ENCODE data around the gene MRPS14. TPM values are rescaled to one million over a fixed set of nuclear protein-coding genes. Genes with fewer than 3 reads are reported as not detected.

MRPS14 gene
- total and polyA plus RNA-seq, 2 donors, result 27.8 to 34.1 TPM

- Histone ChIP-seq H3K27me3 (ENCODE audit: control insufficient read depth in 2 of 2, insufficient read depth in 1 of 2, low read length in 1 of 2) (no peaks in the 10 kb centered on the region), H3K36me3 (ENCODE audit: control insufficient read depth in 2 of 2, insufficient read depth in 2 of 2, low read length in 1 of 2) (peaks cover 10 to 50% of the 10 kb centered on the region in 2 donors), H3K4me3 (ENCODE audit: low read length in 2 of 2) (no peak overlapping the region), H3K27ac (ENCODE audit: low read depth in 1 of 2, low read length in 1 of 2) (no peak overlapping the region), H3K9me3 (ENCODE audit: control insufficient read depth in 2 of 2, insufficient read depth in 1 of 2, low read length in 1 of 2) (no peaks in the 10 kb centered on the region), H3K4me1 (ENCODE audit: control insufficient read depth in 2 of 2, insufficient read depth in 2 of 2, low read length in 2 of 2) (peaks cover 5 to 12% of the 10 kb centered on the region in 2 donors)
- no peak for DNase-seq (ENCODE audit: low read depth in 6 of 9, low spot score in 9 of 9)
- 97% methylated on average over 8 of the region's 8 CpGs for WGBS
Observed at GRCh38 chr1:175005085-175005783, 18.0 kb downstream of the MRPS14 start.

GRCh38 chr1:175003521-175003920 lies 19.7 kb downstream of the MRPS14 start:
- Histone ChIP-seq H3K4me3 (ENCODE audit: low read length in 2 of 2) (no peak overlapping the region), H3K36me3 (ENCODE audit: control insufficient read depth in 2 of 2, insufficient read depth in 2 of 2, low read length in 1 of 2) (peaks cover 9 to 35% of the 10 kb centered on the region in 2 donors), H3K27ac (ENCODE audit: low read depth in 1 of 2, low read length in 1 of 2) (no peak overlapping the region), H3K9me3 (ENCODE audit: control insufficient read depth in 2 of 2, insufficient read depth in 1 of 2, low read length in 1 of 2) (no peaks in the 10 kb centered on the region), H3K27me3 (ENCODE audit: control insufficient read depth in 2 of 2, insufficient read depth in 1 of 2, low read length in 1 of 2) (no peaks in the 10 kb centered on the region), H3K4me1 (ENCODE audit: control insufficient read depth in 2 of 2, insufficient read depth in 2 of 2, low read length in 2 of 2) (peaks cover 7 to 16% of the 10 kb centered on the region in 2 donors)
- DNase-seq (ENCODE audit: low read depth in 6 of 9, low spot score in 9 of 9), result no peak
- 93% methylated on average over 2 of the region's 2 CpGs for WGBS

- no peaks in the 10 kb centered on the region for H3K27me3 ChIP-seq (ENCODE audit: control insufficient read depth in 2 of 2, insufficient read depth in 1 of 2, low read length in 1 of 2)
- DNase-seq (ENCODE audit: low read depth in 6 of 9, low spot score in 9 of 9), result no peak
- H3K27ac ChIP-seq (ENCODE audit: low read depth in 1 of 2, low read length in 1 of 2), result no peak overlapping the region
- peaks cover 6 to 30% of the 10 kb centered on the region in 2 donors for H3K36me3 ChIP-seq (ENCODE audit: control insufficient read depth in 2 of 2, insufficient read depth in 2 of 2, low read length in 1 of 2)
- no peaks in the 10 kb centered on the region for H3K9me3 ChIP-seq (ENCODE audit: control insufficient read depth in 2 of 2, insufficient read depth in 1 of 2, low read length in 1 of 2)
- H3K4me1 ChIP-seq (ENCODE audit: control insufficient read depth in 2 of 2, insufficient read depth in 2 of 2, low read length in 2 of 2), result peaks cover 9 to 16% of the 10 kb centered on the region in 2 donors
- WGBS, result 95% methylated on average over 17 of the region's 17 CpGs
- no peak overlapping the region for H3K4me3 ChIP-seq (ENCODE audit: low read length in 2 of 2)
Observed at GRCh38 chr1:175002910-175003517, 20.2 kb downstream of the MRPS14 start.

- Histone ChIP-seq H3K27ac (ENCODE audit: low read depth in 1 of 2, low read length in 1 of 2) (peak overlapping the region in 1 of 2 donors; percentile 100), H3K4me1 (ENCODE audit: control insufficient read depth in 2 of 2, insufficient read depth in 2 of 2, low read length in 2 of 2) (peaks cover 9 to 16% of the 10 kb centered on the region in 2 donors), H3K36me3 (ENCODE audit: control insufficient read depth in 2 of 2, insufficient read depth in 2 of 2, low read length in 1 of 2) (peaks cover 6 to 11% of the 10 kb centered on the region in 2 donors), H3K9me3 (ENCODE audit: control insufficient read depth in 2 of 2, insufficient read depth in 1 of 2, low read length in 1 of 2) (no peaks in the 10 kb centered on the region), H3K4me3 (ENCODE audit: low read length in 2 of 2) (peak overlapping the region; percentile 60 to 73), H3K27me3 (ENCODE audit: control insufficient read depth in 2 of 2, insufficient read depth in 1 of 2, low read length in 1 of 2) (no peaks in the 10 kb centered on the region)
- no peak for DNase-seq (ENCODE audit: low read depth in 6 of 9, low spot score in 9 of 9)
- 9% methylated on average over 5 of the region's 5 CpGs for WGBS
Observed at GRCh38 chr1:175000697-175001187, 22.5 kb downstream of the MRPS14 start.

GRCh38 chr1:174999936-175000696 lies 23.1 kb downstream of the MRPS14 start, which contains the start of gene CACYBP:
CACYBP (plus strand) TSS chr1:174999947; CDS start chr1:175000181, 234 bp downstream.
- Histone ChIP-seq H3K36me3 (ENCODE audit: control insufficient read depth in 2 of 2, insufficient read depth in 2 of 2, low read length in 1 of 2) (peaks cover 3 to 5% of the 10 kb centered on the region in 2 donors), H3K9me3 (ENCODE audit: control insufficient read depth in 2 of 2, insufficient read depth in 1 of 2, low read length in 1 of 2) (no peaks in the 10 kb centered on the region), H3K27me3 (ENCODE audit: control insufficient read depth in 2 of 2, insufficient read depth in 1 of 2, low read length in 1 of 2) (no peaks in the 10 kb centered on the region), H3K27ac (ENCODE audit: low read depth in 1 of 2, low read length in 1 of 2) (peak within 1 kb of the TSS; percentile 94 to 100), H3K4me1 (ENCODE audit: control insufficient read depth in 2 of 2, insufficient read depth in 2 of 2, low read length in 2 of 2) (peaks cover 9 to 16% of the 10 kb centered on the region in 2 donors), H3K4me3 (ENCODE audit: low read length in 2 of 2) (peak within 1 kb of the TSS; percentile 60 to 73)
- peak in 6 of 9 donors; percentile 39 to 75 (median 48) for DNase-seq (ENCODE audit: low read depth in 6 of 9, low spot score in 9 of 9)
- WGBS, result under 1% methylated on average over 71 of the region's 71 CpGs

- Histone ChIP-seq H3K4me3 (ENCODE audit: low read length in 2 of 2) (peak overlapping the region; percentile 60 to 73), H3K9me3 (ENCODE audit: control insufficient read depth in 2 of 2, insufficient read depth in 1 of 2, low read length in 1 of 2) (no peaks in the 10 kb centered on the region), H3K4me1 (ENCODE audit: control insufficient read depth in 2 of 2, insufficient read depth in 2 of 2, low read length in 2 of 2) (peaks cover 9 to 16% of the 10 kb centered on the region in 2 donors), H3K27ac (ENCODE audit: low read depth in 1 of 2, low read length in 1 of 2) (peak overlapping the region; percentile 94 to 100), H3K36me3 (ENCODE audit: control insufficient read depth in 2 of 2, insufficient read depth in 2 of 2, low read length in 1 of 2) (no peaks in the 10 kb centered on the region), H3K27me3 (ENCODE audit: control insufficient read depth in 2 of 2, insufficient read depth in 1 of 2, low read length in 1 of 2) (no peaks in the 10 kb centered on the region)
- DNase-seq (ENCODE audit: low read depth in 6 of 9, low spot score in 9 of 9), result peak; percentile 97 to 100 (median 99)
- under 1% methylated on average over 58 of the region's 58 CpGs for WGBS
Observed at GRCh38 chr1:174999216-174999935, 23.8 kb downstream of the MRPS14 start.

- Histone ChIP-seq H3K4me1 (ENCODE audit: control insufficient read depth in 2 of 2, insufficient read depth in 2 of 2, low read length in 2 of 2) (peaks cover 9 to 16% of the 10 kb centered on the region in 2 donors), H3K36me3 (ENCODE audit: control insufficient read depth in 2 of 2, insufficient read depth in 2 of 2, low read length in 1 of 2) (peaks cover 0 to 4% of the 10 kb centered on the region in 2 donors), H3K9me3 (ENCODE audit: control insufficient read depth in 2 of 2, insufficient read depth in 1 of 2, low read length in 1 of 2) (no peaks in the 10 kb centered on the region), H3K4me3 (ENCODE audit: low read length in 2 of 2) (peak overlapping the region; percentile 60 to 73), H3K27me3 (ENCODE audit: control insufficient read depth in 2 of 2, insufficient read depth in 1 of 2, low read length in 1 of 2) (no peaks in the 10 kb centered on the region), H3K27ac (ENCODE audit: low read depth in 1 of 2, low read length in 1 of 2) (peak overlapping the region; percentile 94 to 100)
- DNase-seq (ENCODE audit: low read depth in 6 of 9, low spot score in 9 of 9), result peak in 8 of 9 donors; percentile 40 to 84 (median 56)
- 17% methylated on average over 19 of the region's 19 CpGs for WGBS
Observed at GRCh38 chr1:174998569-174999215, 24.5 kb downstream of the MRPS14 start.

- H3K36me3 ChIP-seq (ENCODE audit: control insufficient read depth in 2 of 2, insufficient read depth in 2 of 2, low read length in 1 of 2), result peaks cover 0 to 4% of the 10 kb centered on the region in 2 donors
- no peak overlapping the region for H3K4me3 ChIP-seq (ENCODE audit: low read length in 2 of 2)
- 97% methylated on average over 3 of the region's 3 CpGs for WGBS
- no peak overlapping the region for H3K27ac ChIP-seq (ENCODE audit: low read depth in 1 of 2, low read length in 1 of 2)
- DNase-seq (ENCODE audit: low read depth in 6 of 9, low spot score in 9 of 9), result no peak
- peaks cover 7 to 11% of the 10 kb centered on the region in 2 donors for H3K4me1 ChIP-seq (ENCODE audit: control insufficient read depth in 2 of 2, insufficient read depth in 2 of 2, low read length in 2 of 2)
- H3K27me3 ChIP-seq (ENCODE audit: control insufficient read depth in 2 of 2, insufficient read depth in 1 of 2, low read length in 1 of 2), result no peaks in the 10 kb centered on the region
- H3K9me3 ChIP-seq (ENCODE audit: control insufficient read depth in 2 of 2, insufficient read depth in 1 of 2, low read length in 1 of 2), result no peaks in the 10 kb centered on the region
Observed at GRCh38 chr1:174997041-174997440, 26.2 kb downstream of the MRPS14 start.

Measured in thymus (tissue), 11 donors.